WTC11 (cell line): ENCODE measurements around the gene THOC2. TPM values are rescaled to one million over a fixed set of nuclear protein-coding genes. Genes with fewer than 3 reads are reported as not detected.

Experiments used
- ATAC-seq: fragments of 200-7000 bp; cut with Tn5 transposase; 2 replicates; pipeline ENCODE4 v1.10.0; 2021; ENCODE audit warnings: mild to moderate bottlenecking, moderate library complexity
- CTCF ChIA-PET: fragments of 300-600 bp; sonication (Branson Sonifier 250); formaldehyde crosslinking; loops from one replicate; lab custom pipeline; 2021; ENCODE audit warnings: antibody characterized with exemption; lab: Charles Lee
- POLR2A ChIA-PET: fragments of 350-600 bp; sonication (Branson Sonifier 250); formaldehyde crosslinking; loops from one replicate; lab custom pipeline; 2021; ENCODE audit warnings: antibody characterized with exemption; lab: Charles Lee
- DNase-seq: peaks from one replicate; pipeline ENCODE4 v3.0.0; 2021; ENCODE audit warnings: low spot score
- H3K27ac Mint-ChIP-seq: 2 replicates; pipeline ENCODE4 v1.8.0; 2021; ENCODE audit warnings: mixed read lengths
- H3K27me3 Mint-ChIP-seq: 2 replicates; pipeline ENCODE4 v1.8.0; 2021; ENCODE audit warnings: low read depth, mild to moderate bottlenecking, moderate library complexity, mixed read lengths
- H3K36me3 Mint-ChIP-seq: 2 replicates; pipeline ENCODE4 v1.8.0; 2021; ENCODE audit warnings: mixed read lengths
- H3K4me1 Mint-ChIP-seq: 2 replicates; pipeline ENCODE4 v1.8.0; 2022; ENCODE audit warnings: mixed read lengths
- H3K4me3 Mint-ChIP-seq: 2 replicates; pipeline ENCODE4 v1.8.0; 2021; ENCODE audit warnings: mild to moderate bottlenecking, moderate library complexity, mixed read lengths
- H3K9me3 Mint-ChIP-seq: 2 replicates; pipeline ENCODE4 v1.8.0; 2021; ENCODE audit warnings: mixed read lengths
- CREM ChIP-seq: sonication (generic); formaldehyde crosslinking; IDR thresholded peaks from 2 replicates; pipeline ENCODE4 v1.8.1; 2022; ENCODE audit warnings: mild to moderate bottlenecking, missing genetic modification reagents, moderate library complexity
- EMX1 ChIP-seq: fragments of 250-450 bp; sonication (Bioruptor Pico); IDR thresholded peaks from 2 replicates; pipeline ENCODE4 v1.8.0; 2021; ENCODE audit warnings: mild to moderate bottlenecking
- ERG ChIP-seq: fragments of 250-450 bp; sonication (Bioruptor Pico); IDR thresholded peaks from 2 replicates; pipeline ENCODE4 v1.8.0; 2021; ENCODE audit warnings: mild to moderate bottlenecking
- ETV6 ChIP-seq: sonication (generic); formaldehyde crosslinking; IDR thresholded peaks from 2 replicates; pipeline ENCODE4 v1.8.1; 2022; ENCODE audit warnings: mild to moderate bottlenecking, missing genetic modification reagents
- FOXJ3 ChIP-seq: sonication (generic); formaldehyde crosslinking; IDR thresholded peaks from 2 replicates; pipeline ENCODE4 v1.9.0; 2021; ENCODE audit warnings: missing genetic modification reagents, mild to moderate bottlenecking, borderline replicate concordance
- NFATC4 ChIP-seq: fragments of 250-450 bp; sonication (Bioruptor Pico); IDR thresholded peaks from 2 replicates; pipeline ENCODE4 v1.9.0; 2021; ENCODE audit warnings: mild to moderate bottlenecking
- NFE2L1 ChIP-seq: sonication (generic); formaldehyde crosslinking; IDR thresholded peaks from 2 replicates; pipeline ENCODE4 v1.8.1; 2023; ENCODE audit warnings: missing genetic modification reagents
- NR1H2 ChIP-seq: sonication (generic); formaldehyde crosslinking; IDR thresholded peaks from 2 replicates; pipeline ENCODE4 v1.9.0; 2021; ENCODE audit warnings: mild to moderate bottlenecking, moderate library complexity, missing genetic modification reagents
- SMAD3 ChIP-seq: sonication (generic); formaldehyde crosslinking; IDR thresholded peaks from 2 replicates; pipeline ENCODE4 v1.8.0; 2022; ENCODE audit warnings: missing genetic modification reagents, mild to moderate bottlenecking, borderline replicate concordance
- SOX15 ChIP-seq: fragments of 250-450 bp; sonication (Bioruptor Pico); IDR thresholded peaks from 2 replicates; pipeline ENCODE4 v1.9.0; 2021; ENCODE audit warnings: mild to moderate bottlenecking
- SP1 ChIP-seq: sonication (generic); formaldehyde crosslinking; conservative IDR thresholded peaks from 2 replicates; pipeline ENCODE4 v1.8.1; 2022; ENCODE audit warnings: missing genetic modification reagents
- TEAD4 ChIP-seq: sonication (generic); formaldehyde crosslinking; IDR thresholded peaks from 2 replicates; pipeline ENCODE4 v1.8.0; 2022; ENCODE audit warnings: mild to moderate bottlenecking, missing genetic modification reagents
- ZBTB43 ChIP-seq: sonication (generic); formaldehyde crosslinking; IDR thresholded peaks from 2 replicates; pipeline ENCODE4 v1.8.1; 2023; ENCODE audit warnings: mild to moderate bottlenecking, missing genetic modification reagents
- ZNF219 ChIP-seq: sonication (generic); formaldehyde crosslinking; IDR thresholded peaks from 2 replicates; pipeline ENCODE4 v1.8.0; 2023; ENCODE audit warnings: missing genetic modification reagents, mild to moderate bottlenecking, borderline replicate concordance
- ZNF671 ChIP-seq: fragments of 250-450 bp; sonication (Bioruptor Pico); IDR thresholded peaks from 2 replicates; pipeline ENCODE4 v1.8.0; 2021; ENCODE audit warnings: mild to moderate bottlenecking
- total RNA-seq: library from RNA; stranded (reverse); gene quantifications from 3 replicates; pipeline ENCODE4 v1.2.3, GENCODE V29; 2021
- TF ChIP-seq, protein P1 (sequence below): sonication (generic); formaldehyde crosslinking; IDR thresholded peaks from 2 replicates; pipeline ENCODE4 v1.8.0; 2022; ENCODE audit warnings: mild to moderate bottlenecking, missing genetic modification reagents
- TF ChIP-seq, protein P2 (sequence below): sonication (generic); formaldehyde crosslinking; IDR thresholded peaks from 2 replicates; pipeline ENCODE4 v1.8.1; 2023; ENCODE audit warnings: mild to moderate bottlenecking, missing genetic modification reagents
- TF ChIP-seq, protein P3 (sequence below): sonication (generic); formaldehyde crosslinking; IDR thresholded peaks from 2 replicates; pipeline ENCODE4 v1.8.1; 2023; ENCODE audit warnings: mild to moderate bottlenecking, moderate library complexity, missing genetic modification reagents

The THOC2 gene
- total RNA-seq, 1 experiment from 2014 or later = 66.1 TPM

- no peak overlapping the region for H3K27ac Mint-ChIP-seq
- peaks cover 7% of the 10 kb centered on the region; the same call in 1 of the 2 replicates for H3K9me3 Mint-ChIP-seq
- no peak for TF ChIP-seq FOXJ3 (CRISPR knock-in tag)
- no peak for TF ChIP-seq SP1 (CRISPR knock-in tag)
- TF ChIP-seq NFATC4 (CRISPR knock-in tag) = no peak
- TF ChIP-seq SOX15 (CRISPR knock-in tag) = no peak
- TF ChIP-seq, protein P1, sequence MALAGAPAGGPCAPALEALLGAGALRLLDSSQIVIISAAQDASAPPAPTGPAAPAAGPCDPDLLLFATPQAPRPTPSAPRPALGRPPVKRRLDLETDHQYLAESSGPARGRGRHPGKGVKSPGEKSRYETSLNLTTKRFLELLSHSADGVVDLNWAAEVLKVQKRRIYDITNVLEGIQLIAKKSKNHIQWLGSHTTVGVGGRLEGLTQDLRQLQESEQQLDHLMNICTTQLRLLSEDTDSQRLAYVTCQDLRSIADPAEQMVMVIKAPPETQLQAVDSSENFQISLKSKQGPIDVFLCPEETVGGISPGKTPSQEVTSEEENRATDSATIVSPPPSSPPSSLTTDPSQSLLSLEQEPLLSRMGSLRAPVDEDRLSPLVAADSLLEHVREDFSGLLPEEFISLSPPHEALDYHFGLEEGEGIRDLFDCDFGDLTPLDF (CRISPR knock-in tag) = no peak
- TF ChIP-seq NFE2L1 (CRISPR knock-in tag) = no peak
- TF ChIP-seq ZBTB43 = no peak
- no peak for TF ChIP-seq SMAD3 (CRISPR knock-in tag)
- no peak for TF ChIP-seq EMX1 (CRISPR knock-in tag)
- no peak for TF ChIP-seq ETV6 (CRISPR knock-in tag)
- TF ChIP-seq, protein P2, sequence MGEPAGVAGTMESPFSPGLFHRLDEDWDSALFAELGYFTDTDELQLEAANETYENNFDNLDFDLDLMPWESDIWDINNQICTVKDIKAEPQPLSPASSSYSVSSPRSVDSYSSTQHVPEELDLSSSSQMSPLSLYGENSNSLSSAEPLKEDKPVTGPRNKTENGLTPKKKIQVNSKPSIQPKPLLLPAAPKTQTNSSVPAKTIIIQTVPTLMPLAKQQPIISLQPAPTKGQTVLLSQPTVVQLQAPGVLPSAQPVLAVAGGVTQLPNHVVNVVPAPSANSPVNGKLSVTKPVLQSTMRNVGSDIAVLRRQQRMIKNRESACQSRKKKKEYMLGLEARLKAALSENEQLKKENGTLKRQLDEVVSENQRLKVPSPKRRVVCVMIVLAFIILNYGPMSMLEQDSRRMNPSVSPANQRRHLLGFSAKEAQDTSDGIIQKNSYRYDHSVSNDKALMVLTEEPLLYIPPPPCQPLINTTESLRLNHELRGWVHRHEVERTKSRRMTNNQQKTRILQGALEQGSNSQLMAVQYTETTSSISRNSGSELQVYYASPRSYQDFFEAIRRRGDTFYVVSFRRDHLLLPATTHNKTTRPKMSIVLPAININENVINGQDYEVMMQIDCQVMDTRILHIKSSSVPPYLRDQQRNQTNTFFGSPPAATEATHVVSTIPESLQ = no peak
- TF ChIP-seq NR1H2 (CRISPR knock-in tag) = no peak
- TF ChIP-seq ERG = no peak
- no peak for TF ChIP-seq TEAD4 (CRISPR knock-in tag)
- TF ChIP-seq, protein P3, sequence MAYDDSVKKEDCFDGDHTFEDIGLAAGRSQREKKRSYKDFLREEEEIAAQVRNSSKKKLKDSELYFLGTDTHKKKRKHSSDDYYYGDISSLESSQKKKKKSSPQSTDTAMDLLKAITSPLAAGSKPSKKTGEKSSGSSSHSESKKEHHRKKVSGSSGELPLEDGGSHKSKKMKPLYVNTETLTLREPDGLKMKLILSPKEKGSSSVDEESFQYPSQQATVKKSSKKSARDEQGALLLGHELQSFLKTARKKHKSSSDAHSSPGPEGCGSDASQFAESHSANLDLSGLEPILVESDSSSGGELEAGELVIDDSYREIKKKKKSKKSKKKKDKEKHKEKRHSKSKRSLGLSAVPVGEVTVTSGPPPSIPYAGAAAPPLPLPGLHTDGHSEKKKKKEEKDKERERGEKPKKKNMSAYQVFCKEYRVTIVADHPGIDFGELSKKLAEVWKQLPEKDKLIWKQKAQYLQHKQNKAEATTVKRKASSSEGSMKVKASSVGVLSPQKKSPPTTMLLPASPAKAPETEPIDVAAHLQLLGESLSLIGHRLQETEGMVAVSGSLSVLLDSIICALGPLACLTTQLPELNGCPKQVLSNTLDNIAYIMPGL (CRISPR knock-in tag) = no peak
- TF ChIP-seq ZNF671 (CRISPR knock-in tag) = no peak
- no peak for TF ChIP-seq CREM (CRISPR knock-in tag)
- TF ChIP-seq ZNF219 (CRISPR knock-in tag) = no peak
- TF ChIP-seq, all 79 proteins: peak for 0
- Mint-ChIP-seq H3K4me1 (no peaks in the 10 kb centered on the region), H3K36me3 (no peaks in the 10 kb centered on the region), H3K27me3 (no peaks in the 10 kb centered on the region), H3K4me3 (no peak overlapping the region)
- DNase-seq = no peak
- ChIA-PET POLR2A (no interaction called here), CTCF (no interaction called here)
- no peak for ATAC-seq
These were observed 182.0 kb downstream of the THOC2 start for GRCh38 chrX:123550829-123551228.

Other genes starting within 250 kb of the THOC2 start
- 31.4 to 40.7 TPM (median 38.5 TPM) in 3 replicates for gene XIAP, start 127.0 kb upstream of the THOC2 start, total RNA-seq
- 68.2 to 70.5 TPM (median 69.0 TPM) in 3 replicates for gene STAG2, start 228.7 kb upstream of the THOC2 start, total RNA-seq